Suprapubic skin (tissue), 4 donors: ENCODE measurements around the gene USP20.

ENCODE experiments used
- CTCF ChIP-seq, 2 donors: fragments of 200-600 bp in 1 of 2; fragments of 450-650 bp in 1 of 2; sonication (generic) in 1 of 2; IDR thresholded peaks; one replicate each; pipeline ENCODE4 v1.5.1; 2016 to 2019; ENCODE audit warnings: antibody characterized with exemption in 2 of 2, mild to moderate bottlenecking in 1 of 2, moderate library complexity in 1 of 2
- EP300 ChIP-seq: sonication (generic); formaldehyde crosslinking; IDR thresholded peaks from one replicate; pipeline ENCODE4 v1.6.1; 2017; ENCODE audit warnings: antibody characterized with exemption
- POLR2A ChIP-seq, 2 donors: fragments of 450-650 bp; IDR thresholded peaks; one replicate each; pipeline ENCODE4 v1.6.1; 2017; ENCODE audit warnings: antibody characterized with exemption in 2 of 2, mild to moderate bottlenecking in 2 of 2, moderate library complexity in 2 of 2
- POLR2AphosphoS5 ChIP-seq, 3 donors: sonication (generic); formaldehyde crosslinking; IDR thresholded peaks; one replicate each; pipeline ENCODE4 v1.6.1; 2017; ENCODE audit warnings: antibody characterized with exemption in 3 of 3

- no peak for TF ChIP-seq POLR2AphosphoS5 (IDR thresholded peaks at IDR 0.05)
- TF ChIP-seq POLR2A (IDR thresholded peaks at IDR 0.05): no peak
- no peak for TF ChIP-seq CTCF (IDR thresholded peaks at IDR 0.05)
- TF ChIP-seq EP300: no peak
These were observed 10.1 kb downstream of the USP20 start for GRCh38 chr9:129845373-129845772.
